ENCODE measurements around the gene MBNL1.

DNA sequence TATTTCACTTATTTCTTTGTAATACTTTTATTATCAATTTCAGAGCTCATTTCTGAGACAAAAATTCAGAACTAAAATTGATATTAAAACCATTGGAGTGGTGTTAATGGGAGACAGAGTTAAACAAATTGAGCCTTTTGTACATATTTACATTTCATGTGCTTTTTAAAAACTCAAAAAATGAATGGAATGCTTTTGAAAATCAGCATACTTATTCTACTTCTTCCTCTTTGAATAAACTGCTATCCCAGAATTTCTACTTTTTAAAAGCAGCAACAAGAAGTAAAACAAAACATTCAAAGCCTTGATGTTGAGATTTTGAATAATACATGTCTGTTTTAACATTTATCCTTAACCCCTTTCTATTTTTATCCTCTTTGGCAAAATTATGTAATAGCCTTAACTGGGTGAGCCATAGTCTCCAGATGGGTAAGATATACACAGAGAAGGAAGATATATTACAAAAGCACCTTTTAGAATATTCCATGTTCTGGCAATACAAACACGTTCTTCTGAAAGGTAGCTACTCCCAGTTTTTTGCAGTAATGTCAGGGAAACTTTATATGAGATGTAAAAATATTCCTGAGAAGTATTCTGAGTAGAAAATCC, 123.6 kb downstream of the MBNL1 start:
- TF ChIP-seq, protein P1, sequence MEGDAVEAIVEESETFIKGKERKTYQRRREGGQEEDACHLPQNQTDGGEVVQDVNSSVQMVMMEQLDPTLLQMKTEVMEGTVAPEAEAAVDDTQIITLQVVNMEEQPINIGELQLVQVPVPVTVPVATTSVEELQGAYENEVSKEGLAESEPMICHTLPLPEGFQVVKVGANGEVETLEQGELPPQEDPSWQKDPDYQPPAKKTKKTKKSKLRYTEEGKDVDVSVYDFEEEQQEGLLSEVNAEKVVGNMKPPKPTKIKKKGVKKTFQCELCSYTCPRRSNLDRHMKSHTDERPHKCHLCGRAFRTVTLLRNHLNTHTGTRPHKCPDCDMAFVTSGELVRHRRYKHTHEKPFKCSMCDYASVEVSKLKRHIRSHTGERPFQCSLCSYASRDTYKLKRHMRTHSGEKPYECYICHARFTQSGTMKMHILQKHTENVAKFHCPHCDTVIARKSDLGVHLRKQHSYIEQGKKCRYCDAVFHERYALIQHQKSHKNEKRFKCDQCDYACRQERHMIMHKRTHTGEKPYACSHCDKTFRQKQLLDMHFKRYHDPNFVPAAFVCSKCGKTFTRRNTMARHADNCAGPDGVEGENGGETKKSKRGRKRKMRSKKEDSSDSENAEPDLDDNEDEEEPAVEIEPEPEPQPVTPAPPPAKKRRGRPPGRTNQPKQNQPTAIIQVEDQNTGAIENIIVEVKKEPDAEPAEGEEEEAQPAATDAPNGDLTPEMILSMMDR (IDR thresholded peaks at IDR 0.05) = no peak
- TF ChIP-seq POLR2A (IDR thresholded peaks at IDR 0.05) (no peak), POLR2AphosphoS5 (IDR thresholded peaks at IDR 0.05) (no peak), EP300 (IDR thresholded peaks at IDR 0.05) (no peak)

Measured in upper lobe of left lung (tissue), 4 donors.